Fibroblast of the aortic adventitia (primary cell): Measurements from ENCODE around the gene SORL1. TPM values are rescaled to one million over a fixed set of nuclear protein-coding genes. Genes with fewer than 3 reads are reported as not detected.

Experiments used
- DNase-seq: peaks from one replicate; pipeline ENCODE4 v3.0.0-alpha.2; 2010; ENCODE audit warnings: low read depth
- H3K4me3 ChIP-seq: 2 replicates; pipeline ENCODE4 v1.5.1; 2011; ENCODE audit warnings: low read depth, mild to moderate bottlenecking, control low read depth, low read length, moderate library complexity
- total RNA-seq: library from RNA; depleted of rRNA; stranded (reverse); fragments of >200 nt; gene quantifications from 2 replicates; pipeline ENCODE4 v1.2.3, GENCODE V29; 2012; ENCODE audit warnings: low replicate concordance
- TF ChIP-seq, protein P1 (sequence below): IDR thresholded peaks from 2 replicates; pipeline ENCODE4 v1.5.1; 2011; ENCODE audit warnings: mild to moderate bottlenecking, low read length, control low read depth, inconsistent platforms; ENCODE audit not compliant: insufficient read depth

SORL1 gene
- total RNA-seq, 1 donor = 1.2 TPM

- TF ChIP-seq, protein P1, sequence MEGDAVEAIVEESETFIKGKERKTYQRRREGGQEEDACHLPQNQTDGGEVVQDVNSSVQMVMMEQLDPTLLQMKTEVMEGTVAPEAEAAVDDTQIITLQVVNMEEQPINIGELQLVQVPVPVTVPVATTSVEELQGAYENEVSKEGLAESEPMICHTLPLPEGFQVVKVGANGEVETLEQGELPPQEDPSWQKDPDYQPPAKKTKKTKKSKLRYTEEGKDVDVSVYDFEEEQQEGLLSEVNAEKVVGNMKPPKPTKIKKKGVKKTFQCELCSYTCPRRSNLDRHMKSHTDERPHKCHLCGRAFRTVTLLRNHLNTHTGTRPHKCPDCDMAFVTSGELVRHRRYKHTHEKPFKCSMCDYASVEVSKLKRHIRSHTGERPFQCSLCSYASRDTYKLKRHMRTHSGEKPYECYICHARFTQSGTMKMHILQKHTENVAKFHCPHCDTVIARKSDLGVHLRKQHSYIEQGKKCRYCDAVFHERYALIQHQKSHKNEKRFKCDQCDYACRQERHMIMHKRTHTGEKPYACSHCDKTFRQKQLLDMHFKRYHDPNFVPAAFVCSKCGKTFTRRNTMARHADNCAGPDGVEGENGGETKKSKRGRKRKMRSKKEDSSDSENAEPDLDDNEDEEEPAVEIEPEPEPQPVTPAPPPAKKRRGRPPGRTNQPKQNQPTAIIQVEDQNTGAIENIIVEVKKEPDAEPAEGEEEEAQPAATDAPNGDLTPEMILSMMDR = no peak
- peak overlapping the region; percentile 38 for H3K4me3 ChIP-seq
- DNase-seq = no peak
Observed at GRCh38 chr11:121656328-121657090, 204.4 kb downstream of the SORL1 start.

DNA sequence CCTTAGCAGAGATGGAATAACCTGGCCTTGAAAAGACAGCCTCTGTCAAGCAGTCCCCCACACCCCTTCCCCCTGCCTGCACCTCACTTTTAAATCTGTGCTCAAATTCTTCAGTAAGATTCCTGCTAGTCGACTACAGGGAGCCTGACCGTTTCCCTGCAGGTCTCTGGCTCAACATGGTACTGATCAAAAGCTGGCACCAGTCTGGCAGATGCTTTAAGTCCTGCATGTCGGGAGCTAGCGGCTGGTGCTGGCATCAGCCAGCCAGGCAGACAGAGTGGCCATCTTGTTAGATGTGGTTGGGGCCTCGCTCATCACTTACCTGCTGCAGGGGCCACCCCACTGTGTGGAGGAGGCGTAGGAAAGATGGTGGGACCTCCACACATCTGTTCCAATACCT lies 205.0 kb downstream of the SORL1 start:
- H3K4me3 ChIP-seq = no peak overlapping the region
- TF ChIP-seq, protein P1 = no peak
- DNase-seq = no peak

- TF ChIP-seq, protein P1 = no peak
- DNase-seq = no peak
- H3K4me3 ChIP-seq = no peak overlapping the region
Observed at GRCh38 chr11:121659811-121660210, 207.7 kb downstream of the SORL1 start.

DNA sequence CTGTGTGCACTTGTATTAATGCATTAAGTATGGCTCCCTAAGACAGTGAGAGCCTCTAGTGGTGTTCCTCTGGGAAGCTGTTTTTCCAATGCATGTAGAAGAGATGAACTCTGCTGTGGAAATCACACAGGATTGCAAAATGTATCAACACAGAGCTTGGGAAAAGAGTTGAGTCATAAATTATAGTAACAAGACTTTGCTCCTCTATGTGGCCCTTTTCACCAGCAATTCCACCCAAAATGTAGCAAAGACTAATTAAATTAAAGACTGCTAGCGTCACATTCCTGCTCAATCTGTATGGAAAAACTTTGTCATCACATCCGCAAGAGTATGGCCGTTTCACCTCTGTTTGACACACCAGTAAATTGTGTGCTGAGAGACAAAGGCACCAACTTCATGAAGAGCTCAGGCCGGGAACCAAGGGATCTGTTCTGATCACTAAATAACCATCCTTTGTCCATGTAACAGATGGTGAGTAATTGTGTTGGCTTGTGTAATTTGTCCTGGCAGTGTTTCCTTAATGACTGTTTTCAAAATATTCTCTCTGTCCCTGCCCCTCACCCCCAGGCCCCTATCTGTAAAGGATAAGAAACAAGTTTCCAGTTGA lies 209.9 kb downstream of the SORL1 start:
- H3K4me3 ChIP-seq = no peak overlapping the region
- DNase-seq = peak; percentile 92
- TF ChIP-seq, protein P1 = peak; percentile 48

GRCh38 chr11:121664144-121664543 lies 212.0 kb downstream of the SORL1 start:
- TF ChIP-seq, protein P1 = no peak
- DNase-seq = no peak
- no peak overlapping the region for H3K4me3 ChIP-seq

DNA sequence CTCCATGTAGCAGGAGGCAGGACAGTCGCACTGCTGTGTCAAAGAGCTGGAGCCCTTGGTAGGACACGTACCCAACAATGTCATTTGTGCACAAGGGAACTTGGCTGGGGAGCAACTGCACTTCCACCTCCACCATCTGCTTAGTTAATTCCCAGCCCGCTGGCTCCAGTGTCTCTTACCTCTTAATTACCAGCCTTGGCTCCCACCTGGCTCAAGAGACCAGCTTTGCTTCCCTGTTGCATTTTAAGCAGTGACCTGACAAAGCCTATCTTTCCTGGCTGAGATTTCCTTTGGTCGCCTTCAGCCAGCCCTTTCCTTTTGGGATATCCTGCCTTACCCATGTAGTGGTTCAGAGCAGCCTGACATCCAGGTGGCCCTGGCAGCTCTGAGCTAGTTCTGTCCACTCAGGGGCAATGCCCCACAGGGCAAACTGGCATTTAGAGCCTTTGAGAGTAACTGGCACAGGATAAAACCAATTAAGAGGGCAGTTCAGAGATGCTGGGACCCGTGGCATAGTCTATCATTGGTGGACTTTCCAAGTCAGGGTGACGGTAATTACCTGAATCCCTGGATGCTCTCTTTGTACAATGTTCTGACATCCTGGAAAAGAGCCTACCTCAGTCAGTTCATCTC lies 213.2 kb downstream of the SORL1 start:
- DNase-seq = no peak
- TF ChIP-seq, protein P1 = no peak
- no peak overlapping the region for H3K4me3 ChIP-seq
